Measurements from ENCODE around the gene SLFN13.
"Not testable (repeated sequence)": the region's sequence is repeated elsewhere in the genome, so short reads cannot be mapped to it uniquely, and the experiment has no call there.

The SLFN13 gene

GRCh38 chr17:35416659-35417058 is 31.9 kb downstream of the SLFN13 start:
- no peak overlapping the region for H3K4me3 ChIP-seq
- no peaks in the 10 kb centered on the region for H4K20me1 ChIP-seq
- no peak overlapping the region for H3K27ac ChIP-seq
- H3K4me2 ChIP-seq = peak overlapping the region in 1 of 11 experiments; percentile 8; a peak in 1 of 22 replicates
- H3K9me3 ChIP-seq (replicated peaks in 1 of 11) = peaks cover 4 to 19% (median 15%) of the 10 kb centered on the region in 11 experiments; a peak in 16 of 22 replicates
- no peak overlapping the region for H3K9ac ChIP-seq
- TF ChIP-seq Cebpa-rat (IDR thresholded peaks at IDR 0.05) = no peak
- H3K36me3 ChIP-seq = no peaks in the 10 kb centered on the region
- no peaks in the 10 kb centered on the region for H3K27me3 ChIP-seq
- H3K4me1 ChIP-seq = peaks cover 0 to 10% (median 0%) of the 10 kb centered on the region in 10 experiments; a peak in 3 of 20 replicates

DNA sequence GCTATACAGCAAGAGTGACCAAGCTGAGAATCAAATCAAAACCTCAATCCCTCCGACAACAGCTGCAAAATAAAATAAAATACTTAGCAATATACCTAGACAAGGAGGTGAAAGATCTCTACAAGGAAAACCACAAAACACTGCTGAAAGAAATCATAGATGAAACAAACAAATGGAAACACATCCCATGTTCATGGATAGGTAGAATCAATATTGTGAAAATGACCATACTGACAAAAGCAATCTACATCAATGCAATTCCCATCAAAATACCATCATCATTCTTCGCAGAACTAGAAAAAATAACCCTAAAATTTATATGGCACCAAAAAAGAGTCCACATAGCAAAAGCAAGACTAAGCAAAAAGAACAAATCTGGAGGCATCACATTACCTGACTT is 33.9 kb downstream of the SLFN13 start:
- H4K20me1 ChIP-seq, H3K27me3 ChIP-seq, H3K27ac ChIP-seq, H3K9ac ChIP-seq, H3K4me2 ChIP-seq, H3K4me3 ChIP-seq, H3K36me3 ChIP-seq: not testable (repeated sequence)
- H3K9me3 ChIP-seq (replicated peaks in 1 of 11) = peaks cover 4 to 19% (median 15%) of the 10 kb centered on the region in 11 experiments; a peak in 16 of 22 replicates
- H3K4me1 ChIP-seq = peaks cover 0 to 10% (median 0%) of the 10 kb centered on the region in 10 experiments; a peak in 3 of 20 replicates

DNA sequence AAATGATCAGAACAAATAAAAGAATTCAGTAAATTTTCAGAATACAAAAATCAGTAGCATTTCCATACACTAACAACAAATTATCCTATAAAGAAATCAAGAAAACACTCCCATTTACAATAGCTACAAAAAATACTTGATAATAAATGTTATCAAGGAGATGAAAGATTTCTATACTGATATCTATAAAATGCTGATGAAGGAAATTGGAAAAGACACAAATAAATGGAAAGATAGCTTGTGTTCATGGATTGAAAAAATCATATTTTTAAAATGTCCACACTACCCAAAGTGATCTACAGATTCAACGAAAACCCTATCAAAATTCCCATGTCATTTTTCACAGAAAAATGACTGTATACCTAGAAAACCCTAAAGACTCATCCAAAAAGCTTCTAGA is 34.3 kb downstream of the SLFN13 start:
- H3K27me3 ChIP-seq = no peaks in the 10 kb centered on the region
- H3K27ac ChIP-seq = no peak overlapping the region
- H3K36me3 ChIP-seq = no peaks in the 10 kb centered on the region
- no peak overlapping the region for H3K4me3 ChIP-seq
- TF ChIP-seq Cebpa-rat (IDR thresholded peaks at IDR 0.05) = no peak
- no peak overlapping the region for H3K9ac ChIP-seq
- H3K9me3 ChIP-seq (replicated peaks in 1 of 11) = peaks cover 4 to 19% (median 15%) of the 10 kb centered on the region in 11 experiments; a peak in 16 of 22 replicates
- no peak overlapping the region for H3K4me2 ChIP-seq
- peaks cover 0 to 10% (median 0%) of the 10 kb centered on the region in 10 experiments; a peak in 3 of 20 replicates for H3K4me1 ChIP-seq
- no peaks in the 10 kb centered on the region for H4K20me1 ChIP-seq

GRCh38 chr17:35407531-35407930 is 41.0 kb downstream of the SLFN13 start:
- no peaks in the 10 kb centered on the region for H3K36me3 ChIP-seq
- peaks cover 0 to 10% (median 3%) of the 10 kb centered on the region in 11 experiments; a peak in 5 of 22 replicates for H3K9me3 ChIP-seq (replicated peaks in 1 of 11)
- no peaks in the 10 kb centered on the region for H3K4me1 ChIP-seq
- no peak overlapping the region for H3K9ac ChIP-seq
- no peak overlapping the region for H3K4me3 ChIP-seq
- no peaks in the 10 kb centered on the region for H4K20me1 ChIP-seq
- no peaks in the 10 kb centered on the region for H3K27me3 ChIP-seq
- H3K27ac ChIP-seq = no peak overlapping the region
- no peak overlapping the region for H3K4me2 ChIP-seq
- TF ChIP-seq Cebpa-rat (IDR thresholded peaks at IDR 0.05) = no peak

DNA sequence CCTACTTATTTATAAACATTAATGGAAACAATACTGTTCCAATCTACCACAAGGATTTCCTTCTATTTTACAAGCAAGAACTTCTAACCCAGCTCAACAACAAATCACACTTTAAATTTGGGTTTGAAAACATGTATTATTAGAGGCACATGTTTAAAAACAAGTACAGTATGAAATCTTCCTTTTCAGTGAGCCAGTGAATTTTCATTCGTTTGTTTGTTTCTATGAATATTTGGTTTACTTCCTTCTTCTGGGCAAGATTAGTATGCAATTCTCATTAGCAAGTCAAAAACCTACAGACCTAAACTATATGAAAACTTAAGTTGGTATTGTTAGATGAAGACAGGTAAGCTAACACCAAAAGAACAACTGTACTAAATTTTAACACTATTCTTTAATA is 42.0 kb downstream of the SLFN13 start:
- Histone ChIP-seq H3K4me3 (no peak overlapping the region), H4K20me1 (no peaks in the 10 kb centered on the region), H3K4me2 (no peak overlapping the region), H3K9me3 (replicated peaks in 1 of 11) (peaks cover 0 to 10% (median 3%) of the 10 kb centered on the region in 11 experiments; a peak in 5 of 22 replicates), H3K9ac (no peak overlapping the region), H3K36me3 (no peaks in the 10 kb centered on the region), H3K27me3 (no peaks in the 10 kb centered on the region), H3K4me1 (no peaks in the 10 kb centered on the region), H3K27ac (no peak overlapping the region)
- TF ChIP-seq Cebpa-rat (IDR thresholded peaks at IDR 0.05) = no peak

DNA sequence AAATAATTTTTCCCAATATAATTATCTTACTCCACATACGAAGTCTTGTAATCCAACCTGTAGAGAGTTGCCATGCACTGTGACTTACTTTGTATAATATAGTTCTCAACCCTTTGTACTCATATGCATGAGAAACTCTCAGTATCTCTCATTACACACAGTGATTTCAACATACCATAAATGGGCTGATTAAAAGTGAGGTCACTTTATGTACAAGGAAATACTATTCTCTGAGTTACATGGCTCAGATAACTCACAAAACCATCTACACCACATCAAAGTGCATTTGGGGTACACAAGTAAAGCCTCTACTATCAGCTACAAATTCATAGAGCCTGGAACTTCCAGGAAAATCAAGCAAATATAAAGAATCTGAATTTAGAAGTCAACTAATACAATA is 44.2 kb downstream of the SLFN13 start:
- Histone ChIP-seq H4K20me1 (no peaks in the 10 kb centered on the region), H3K36me3 (no peaks in the 10 kb centered on the region), H3K27me3 (no peaks in the 10 kb centered on the region), H3K9me3 (replicated peaks in 1 of 11) (peaks cover 0 to 10% (median 3%) of the 10 kb centered on the region in 11 experiments; a peak in 5 of 22 replicates), H3K27ac (no peak overlapping the region), H3K4me3 (no peak overlapping the region), H3K9ac (no peak overlapping the region), H3K4me1 (no peaks in the 10 kb centered on the region), H3K4me2 (no peak overlapping the region)
- TF ChIP-seq Cebpa-rat (IDR thresholded peaks at IDR 0.05) = no peak

DNA sequence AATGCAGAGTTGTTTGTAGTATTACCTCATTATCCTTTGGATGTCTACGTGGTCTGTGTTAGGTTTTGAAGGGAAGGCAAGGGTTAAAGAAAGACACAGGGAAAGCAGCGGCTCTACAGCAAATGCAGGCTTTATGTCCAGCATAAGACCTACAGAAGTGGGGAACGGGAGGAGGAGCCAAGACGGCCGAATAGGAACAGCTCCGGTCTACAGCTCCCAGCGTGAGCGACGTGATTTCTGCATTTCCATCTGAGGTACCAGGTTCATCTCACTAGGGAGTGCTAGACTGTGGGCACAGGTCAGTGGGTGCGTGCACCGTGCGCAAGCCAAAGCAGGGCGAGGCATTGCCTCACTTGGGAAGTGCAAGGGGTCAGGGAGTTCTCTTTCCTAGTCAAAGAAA is 54.8 kb downstream of the SLFN13 start:
- H3K27ac ChIP-seq, H3K36me3 ChIP-seq, H3K27me3 ChIP-seq, H3K9ac ChIP-seq, H3K4me3 ChIP-seq, H4K20me1 ChIP-seq: not testable (repeated sequence)
- Histone ChIP-seq H3K4me2 (peak overlapping the region in 5 of 11 experiments; percentile 0 to 38 (median 28); a peak in 5 of 22 replicates), H3K4me1 (peaks cover 0 to 51% (median 37%) of the 10 kb centered on the region in 10 experiments; a peak in 14 of 20 replicates), H3K9me3 (replicated peaks in 1 of 11) (peaks cover 0 to 15% (median 4%) of the 10 kb centered on the region in 11 experiments; a peak in 12 of 22 replicates)

DNA sequence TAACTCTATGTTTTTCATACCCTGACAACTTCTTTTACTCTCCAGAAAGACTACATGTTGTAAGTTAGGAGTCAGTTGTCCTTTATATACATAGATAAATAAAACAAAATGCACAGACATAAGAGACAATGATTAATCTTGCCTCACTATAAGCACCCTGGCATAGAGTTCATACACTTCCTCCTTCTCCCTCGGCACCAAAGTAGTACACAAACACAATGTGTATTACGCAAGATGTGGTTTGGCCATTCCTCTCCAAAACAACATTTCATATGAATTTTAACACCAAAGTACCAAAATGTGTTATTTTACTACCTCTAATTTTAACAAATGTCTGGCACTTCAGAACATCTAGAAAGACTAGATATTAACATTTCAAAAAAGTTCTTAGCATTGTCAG is 57.9 kb downstream of the SLFN13 start:
- peaks cover 0 to 60% (median 37%) of the 10 kb centered on the region in 10 experiments; a peak in 14 of 20 replicates for H3K4me1 ChIP-seq
- H3K9me3 ChIP-seq (replicated peaks in 1 of 11) = peaks cover 0 to 20% (median 4%) of the 10 kb centered on the region in 11 experiments; a peak in 13 of 22 replicates
- H3K4me2 ChIP-seq = peak overlapping the region in 8 of 11 experiments; percentile 52 to 93 (median 80); a peak in 16 of 22 replicates
- H3K27ac ChIP-seq = peak overlapping the region in 9 of 11 experiments; percentile 45 to 83 (median 68); a peak in 17 of 22 replicates
- peak in 8 of 11 experiments; percentile 12 to 98 (median 71); a peak in 11 of 22 replicates for TF ChIP-seq Cebpa-rat (IDR thresholded peaks at IDR 0.05)
- H3K9ac ChIP-seq = peak overlapping the region in 5 of 11 experiments; percentile 4 to 59 (median 23); a peak in 9 of 22 replicates
- no peaks in the 10 kb centered on the region for H4K20me1 ChIP-seq
- H3K36me3 ChIP-seq = no peaks in the 10 kb centered on the region
- H3K27me3 ChIP-seq = no peaks in the 10 kb centered on the region
- 0 out of 20 replicates have a peak overlapping the region, but pooled peaks of 1 of the 10 experiments have one; percentile 4 for H3K4me3 ChIP-seq

DNA sequence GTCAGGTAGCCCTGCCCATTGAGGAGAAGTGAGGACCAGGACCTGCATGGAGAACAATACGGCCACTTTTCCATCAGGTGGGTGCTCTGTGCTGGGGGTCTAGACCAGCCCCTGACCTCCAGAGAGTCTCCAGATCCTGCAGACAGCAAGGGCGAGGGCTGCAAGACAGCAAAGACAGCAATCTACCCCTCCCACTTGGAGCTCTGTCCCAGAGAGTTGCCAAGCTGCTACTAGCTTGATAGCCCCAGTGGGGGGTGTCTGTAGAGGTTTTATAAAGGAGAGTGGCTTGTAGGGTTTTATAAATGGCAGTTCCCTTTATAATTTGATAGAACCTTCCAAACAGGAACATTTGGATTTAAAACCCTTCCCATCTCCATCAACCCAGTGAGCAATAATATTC is 58.4 kb downstream of the SLFN13 start:
- peak overlapping the region in 3 of 11 experiments; percentile 13 to 59 (median 23); a peak in 6 of 22 replicates for H3K9ac ChIP-seq
- H3K4me3 ChIP-seq = peak overlapping the region in 1 of 10 experiments; percentile 13; a peak in 1 of 20 replicates
- H3K4me2 ChIP-seq = peak overlapping the region in 8 of 11 experiments; percentile 52 to 93 (median 80); a peak in 15 of 22 replicates
- no peaks in the 10 kb centered on the region for H4K20me1 ChIP-seq
- H3K27me3 ChIP-seq = no peaks in the 10 kb centered on the region
- H3K36me3 ChIP-seq = no peaks in the 10 kb centered on the region
- peak overlapping the region in 8 of 11 experiments; percentile 45 to 83 (median 68); a peak in 14 of 22 replicates for H3K27ac ChIP-seq
- no peak for TF ChIP-seq Cebpa-rat (IDR thresholded peaks at IDR 0.05)
- H3K9me3 ChIP-seq (replicated peaks in 1 of 11) = peaks cover 0 to 23% (median 6%) of the 10 kb centered on the region in 11 experiments; a peak in 14 of 22 replicates
- H3K4me1 ChIP-seq = peaks cover 0 to 60% (median 37%) of the 10 kb centered on the region in 10 experiments; a peak in 14 of 20 replicates

All from BLaER1 treated with 17β-estradiol and CSF1 and Interleukin-3, amounts not matched to agents 10 nM and 100 nM (cell line).